NT2/D1 (cell line): ENCODE results near the gene GCDH.
A peak's percentile ranks its signal among the peaks of the same experiment; 100 is the strongest.

ENCODE experiments used
- DNase-seq: peaks from one replicate; pipeline ENCODE4 v3.0.0-alpha.2; 2011; ENCODE audit warnings: low read depth, low spot score
- H3K27me3 ChIP-seq: 2 replicates; pipeline ENCODE4 v1.6.0; 2011; ENCODE audit warnings: mild to moderate bottlenecking; ENCODE audit not compliant: insufficient read length, insufficient read depth
- H3K36me3 ChIP-seq: 2 replicates; pipeline ENCODE4 v1.6.1; 2011; ENCODE audit warnings: mild to moderate bottlenecking, low read length, mixed read lengths; ENCODE audit not compliant: insufficient read depth, insufficient read length
- H3K4me1 ChIP-seq: 2 replicates; pipeline ENCODE4 v1.5.1; 2011; ENCODE audit not compliant: insufficient read depth, insufficient read length
- H3K4me3 ChIP-seq: 2 replicates; pipeline ENCODE4 v1.5.1; 2011; ENCODE audit warnings: low read depth; ENCODE audit not compliant: insufficient read length
- H3K9ac ChIP-seq: 2 replicates; pipeline ENCODE4 v1.6.0; 2011; ENCODE audit warnings: low read depth; ENCODE audit not compliant: insufficient read length
- H3K9me3 ChIP-seq: 2 replicates; pipeline ENCODE4 v1.5.1; 2011; ENCODE audit warnings: mild to moderate bottlenecking, low read length; ENCODE audit not compliant: insufficient read depth
- SUZ12 ChIP-seq: IDR thresholded peaks from 2 replicates; pipeline ENCODE4 v1.6.1; 2011; ENCODE audit not compliant: insufficient read length, insufficient read depth; ENCODE audit errors: extremely low read depth
- YY1 ChIP-seq: IDR thresholded peaks from 2 replicates; pipeline ENCODE4 v1.6.1; 2011; ENCODE audit not compliant: insufficient read length, insufficient read depth
- ZNF274 ChIP-seq: IDR thresholded peaks from 2 replicates; pipeline ENCODE4 v1.6.1; 2011; ENCODE audit warnings: mild to moderate bottlenecking, low read depth, low read length

The GCDH gene

GRCh38 chr19:12858041-12858928 lies 32.7 kb upstream of the GCDH start:
- DNase-seq: no peak
- no peak overlapping the region for H3K9ac ChIP-seq

GRCh38 chr19:12859546-12859945 lies 31.4 kb upstream of the GCDH start:
- Histone ChIP-seq H3K36me3 (no peaks in the 10 kb centered on the region), H3K9ac (no peak overlapping the region), H3K4me1 (no peaks in the 10 kb centered on the region), H3K27me3 (peaks cover 25% of the 10 kb centered on the region), H3K4me3 (no peak overlapping the region), H3K9me3 (no peaks in the 10 kb centered on the region)
- TF ChIP-seq SUZ12 (no peak), YY1 (no peak), ZNF274 (no peak)
- no peak for DNase-seq

More at GRCh38 chr19:12858041-12858928, 32.7 kb upstream of the GCDH start:
- H3K4me3 ChIP-seq: no peak overlapping the region
- TF ChIP-seq YY1: no peak
- H3K4me1 ChIP-seq: no peaks in the 10 kb centered on the region
- H3K36me3 ChIP-seq: no peaks in the 10 kb centered on the region
- H3K27me3 ChIP-seq: peaks cover 13% of the 10 kb centered on the region
- no peaks in the 10 kb centered on the region for H3K9me3 ChIP-seq

GRCh38 chr19:12864143-12864542 lies 26.8 kb upstream of the GCDH start:
- TF ChIP-seq YY1 (no peak), SUZ12 (no peak), ZNF274 (no peak)
- no peaks in the 10 kb centered on the region for H3K36me3 ChIP-seq
- peaks cover 18% of the 10 kb centered on the region for H3K4me1 ChIP-seq
- H3K9ac ChIP-seq: no peak overlapping the region
- peaks cover 53% of the 10 kb centered on the region for H3K27me3 ChIP-seq
- no peak overlapping the region for H3K4me3 ChIP-seq
- DNase-seq: no peak
- H3K9me3 ChIP-seq: no peaks in the 10 kb centered on the region

- TF ChIP-seq YY1: no peak
- no peak for TF ChIP-seq SUZ12
- no peak for TF ChIP-seq ZNF274
- Histone ChIP-seq H3K4me3 (no peak overlapping the region), H3K4me1 (peaks cover 18% of the 10 kb centered on the region), H3K9me3 (no peaks in the 10 kb centered on the region), H3K36me3 (no peaks in the 10 kb centered on the region), H3K27me3 (peaks cover 54% of the 10 kb centered on the region), H3K9ac (no peak overlapping the region)
- DNase-seq: no peak
Observed at GRCh38 chr19:12864721-12865715, 25.9 kb upstream of the GCDH start.

GRCh38 chr19:12865746-12866415 lies 25.1 kb upstream of the GCDH start:
- no peaks in the 10 kb centered on the region for H3K36me3 ChIP-seq
- H3K9me3 ChIP-seq: no peaks in the 10 kb centered on the region
- H3K4me3 ChIP-seq: no peak overlapping the region
- no peak overlapping the region for H3K9ac ChIP-seq
- peaks cover 19% of the 10 kb centered on the region for H3K4me1 ChIP-seq
- TF ChIP-seq YY1 (peak; percentile 22), SUZ12 (no peak)
- peaks cover 54% of the 10 kb centered on the region for H3K27me3 ChIP-seq
- no peak for DNase-seq

GRCh38 chr19:12866416-12867119 lies 24.4 kb upstream of the GCDH start:
- peaks cover 54% of the 10 kb centered on the region for H3K27me3 ChIP-seq
- no peak for TF ChIP-seq SUZ12
- no peak for TF ChIP-seq YY1
- no peak for TF ChIP-seq ZNF274
- no peak overlapping the region for H3K9ac ChIP-seq
- no peaks in the 10 kb centered on the region for H3K9me3 ChIP-seq
- H3K4me3 ChIP-seq: peak overlapping the region; percentile 52
- no peaks in the 10 kb centered on the region for H3K36me3 ChIP-seq
- DNase-seq: no peak
- H3K4me1 ChIP-seq: peaks cover 20% of the 10 kb centered on the region
